Measurements from ENCODE around the gene PLEKHA4.

DNA sequence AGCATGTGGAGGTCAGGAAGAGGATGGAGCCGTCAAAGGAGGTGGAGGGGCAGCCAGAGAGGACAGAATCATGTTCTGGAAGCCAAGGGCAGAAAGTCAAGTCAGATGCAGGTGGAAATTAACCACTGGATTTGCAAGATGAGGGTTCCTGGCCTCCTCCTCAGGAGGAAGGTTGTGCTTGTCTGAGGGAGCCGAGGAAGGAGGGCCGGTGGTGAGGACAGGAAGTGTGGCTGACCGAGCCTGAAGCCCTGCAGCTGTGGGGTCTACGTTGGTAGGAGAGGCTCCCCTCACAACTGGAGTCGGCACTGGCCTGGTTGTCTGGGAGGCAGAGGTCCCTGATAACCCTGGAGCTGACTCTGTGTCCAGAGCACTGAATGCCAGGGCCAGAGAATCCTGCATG, 49.7 kb upstream of the PLEKHA4 start:
- TF ChIP-seq GATA3 (IDR thresholded peaks at IDR 0.05; ENCODE audit: low read depth, low read length) (no peak), GATA2 (IDR thresholded peaks at IDR 0.05; ENCODE audit: low read depth, low read length) (no peak)
